Measurements from ENCODE around the gene YEATS2.
A peak's percentile ranks its signal among the peaks of the same experiment; 100 is the strongest.
"Not testable (repeated sequence)": the region's sequence is repeated elsewhere in the genome, so short reads cannot be mapped to it uniquely, and the experiment has no call there.

YEATS2 gene

GRCh38 chr3:183697610-183698317 lies at the start of gene YEATS2:
Gene YEATS2, plus strand, starts transcription at chr3:183697797. Its CDS starts 17,366 bp downstream, at chr3:183715163.
- DNase-seq = peak; percentile 65

- peak; percentile 6 for DNase-seq
Observed at GRCh38 chr3:183650554-183650953, 47.0 kb upstream of the YEATS2 start.

DNA sequence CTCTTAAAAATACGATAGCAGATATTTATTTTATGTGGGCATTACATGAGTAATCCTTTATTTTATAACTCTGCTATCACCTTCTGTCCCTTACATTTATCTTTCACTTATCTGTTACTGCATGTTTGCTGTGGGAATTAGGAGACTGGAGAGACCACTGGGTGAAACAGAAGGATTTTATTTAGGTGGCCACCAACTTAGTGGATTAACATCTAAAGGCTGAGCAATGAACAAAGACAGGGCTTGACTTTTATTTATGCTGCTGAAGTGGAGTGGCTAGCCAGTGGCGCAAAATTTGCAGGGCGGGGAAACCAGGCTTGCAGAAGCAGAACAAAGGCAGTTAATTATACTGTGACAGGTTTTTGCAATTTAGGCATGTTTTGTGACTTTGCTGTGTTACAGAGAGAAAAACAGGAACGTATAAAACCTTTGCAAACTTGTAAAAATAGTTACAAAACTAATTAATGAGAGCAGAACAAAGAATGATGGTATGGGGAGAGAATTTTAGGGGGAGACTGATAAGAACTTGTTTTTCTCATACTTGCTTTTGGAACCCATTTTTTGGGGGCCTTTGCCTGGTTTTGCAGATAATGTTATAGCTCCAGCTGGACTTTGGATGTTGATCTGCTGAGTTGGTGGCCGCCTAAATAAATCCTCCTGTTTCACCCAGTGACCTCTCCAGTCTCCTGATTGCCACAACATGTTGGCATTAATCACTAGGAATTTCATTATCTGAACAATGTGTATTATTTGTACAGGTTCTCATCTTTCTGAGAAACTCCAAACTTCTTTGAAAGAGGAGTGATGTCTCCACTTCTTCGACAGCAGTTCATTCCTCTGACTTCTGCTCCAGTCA lies 44.2 kb upstream of the YEATS2 start:
- DNase-seq = no peak

DNA sequence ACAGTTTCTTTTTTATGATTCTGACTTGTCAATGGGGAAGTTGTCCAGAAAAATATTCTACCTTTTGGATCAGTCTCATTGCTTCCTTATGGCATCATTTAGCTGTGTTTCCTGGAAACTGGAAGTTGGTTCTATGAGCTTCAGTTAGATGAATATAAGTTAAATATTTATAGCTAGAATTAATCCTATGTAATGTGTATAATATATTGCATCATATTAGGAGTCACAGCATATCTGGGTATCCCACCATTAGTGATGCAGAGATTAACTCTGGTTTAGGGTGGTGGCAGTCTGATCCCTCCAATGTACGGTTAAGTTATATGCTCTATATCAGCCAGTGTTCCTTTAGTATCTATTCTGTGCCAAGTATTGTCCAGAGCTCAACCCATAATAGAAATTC lies 42.9 kb upstream of the YEATS2 start:
- no peak for DNase-seq

DNA sequence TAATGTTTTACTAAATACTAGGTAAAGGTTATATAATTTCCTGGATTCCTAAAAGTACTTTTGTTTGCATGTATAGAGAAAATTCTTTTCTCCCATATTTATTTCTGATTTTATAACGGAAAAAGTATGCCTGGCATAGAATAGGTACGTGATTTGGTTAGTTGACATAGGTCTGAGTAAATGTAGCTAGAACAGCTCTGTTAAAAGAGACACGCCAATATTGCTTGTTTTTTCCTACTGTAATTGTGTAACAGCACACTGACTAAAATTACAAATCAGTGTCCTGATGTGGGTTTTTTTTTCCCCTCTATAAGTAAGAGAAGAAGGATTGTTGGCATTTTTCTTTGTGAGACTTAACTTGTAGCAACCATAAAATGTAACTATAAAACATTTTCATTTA lies 35.5 kb upstream of the YEATS2 start:
- no peak for DNase-seq

DNA sequence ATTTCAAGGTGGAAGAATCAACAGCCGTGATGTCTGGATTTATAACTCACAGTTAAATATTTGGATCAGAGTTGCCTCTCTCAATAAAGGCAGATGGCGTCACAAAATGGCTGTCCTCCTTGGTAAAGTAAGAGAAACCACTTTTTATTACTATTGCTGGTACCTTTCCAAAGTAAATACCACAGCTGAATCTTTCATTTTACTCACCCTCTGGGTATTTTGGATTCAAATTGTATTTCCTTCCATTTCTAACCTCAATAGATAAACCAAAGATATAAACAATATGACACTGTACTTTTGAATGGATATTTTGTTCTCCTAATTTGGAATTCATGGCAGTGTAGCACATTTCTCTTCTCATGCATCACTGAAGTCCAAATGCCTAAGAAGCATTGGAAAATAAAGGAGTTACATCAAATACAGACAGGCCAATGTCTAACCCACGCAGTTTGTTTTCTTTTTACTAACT lies 32.6 kb upstream of the YEATS2 start:
- peak; percentile 92 for DNase-seq

- no peak for DNase-seq
Observed at GRCh38 chr3:183680061-183680460, 17.5 kb upstream of the YEATS2 start.

- DNase-seq = no peak
Observed at GRCh38 chr3:183687705-183688104, 9.9 kb upstream of the YEATS2 start.

DNA sequence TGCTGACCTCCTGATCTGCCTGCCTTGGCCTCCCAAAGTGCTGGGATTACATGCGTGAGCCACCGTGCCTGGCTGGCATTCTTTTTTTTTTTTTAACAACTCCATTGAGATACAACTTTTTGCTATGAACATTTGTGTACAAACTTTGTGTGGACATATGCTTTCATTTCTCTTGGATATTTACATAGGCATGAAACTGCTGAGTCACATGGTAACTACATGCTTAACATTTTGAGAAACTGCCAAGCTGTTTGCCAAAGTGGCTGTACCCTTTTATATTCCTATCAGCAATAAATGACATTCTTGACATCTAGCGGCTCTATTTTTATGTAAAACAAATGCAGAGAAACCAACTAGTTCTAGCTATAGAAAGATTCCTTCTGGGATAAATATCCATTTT lies 8.7 kb upstream of the YEATS2 start:
- peak; percentile 25 for DNase-seq

GRCh38 chr3:183689621-183690020 lies 8.0 kb upstream of the YEATS2 start:
- not testable (repeated sequence) for DNase-seq

DNA sequence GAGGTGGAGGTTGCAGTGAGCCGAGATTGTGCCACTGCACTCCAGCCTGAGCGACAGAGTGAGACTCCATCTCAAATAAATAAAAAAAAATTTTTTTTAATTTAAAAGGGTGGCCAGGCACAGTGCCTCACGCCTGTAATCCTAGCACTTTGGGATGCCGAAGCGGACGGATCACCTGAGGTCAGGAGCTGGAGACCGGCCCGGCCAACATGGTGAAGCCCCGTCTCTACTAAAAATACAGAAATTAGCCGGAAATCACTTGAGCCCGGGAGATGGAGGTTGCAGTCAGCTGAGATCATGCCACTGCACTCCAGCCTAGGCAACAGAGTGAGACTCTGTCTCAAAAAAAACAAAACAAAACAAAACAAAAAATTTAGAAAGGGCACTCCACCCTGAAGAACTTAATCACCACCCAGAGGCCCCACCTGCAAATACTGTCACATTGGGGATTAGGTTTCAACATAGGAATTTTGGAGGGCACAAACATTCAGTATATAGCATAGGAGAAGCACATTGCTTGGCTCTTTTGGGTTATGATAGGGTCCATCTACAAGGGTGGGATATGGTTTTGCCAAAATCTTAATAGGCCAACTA lies 7.1 kb upstream of the YEATS2 start:
- DNase-seq = no peak

DNA sequence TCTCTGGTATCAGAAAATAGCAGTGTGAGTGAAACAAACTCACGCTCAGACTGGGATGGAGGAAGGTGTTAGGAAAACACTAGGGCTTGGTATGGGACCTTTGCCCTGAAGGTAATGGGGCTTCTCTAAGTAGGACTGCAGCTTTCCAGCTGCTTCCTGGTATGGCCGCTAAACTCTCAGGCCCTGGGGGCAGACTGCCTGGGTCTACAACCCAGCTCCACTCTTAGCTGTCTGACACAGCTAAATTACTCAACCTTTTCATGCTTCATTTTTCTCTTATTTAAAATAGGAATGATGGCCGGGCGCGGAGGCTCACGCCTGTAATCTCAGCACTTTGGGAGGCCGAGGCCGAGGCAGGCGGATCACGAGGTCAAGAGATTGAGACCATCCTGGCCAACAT lies 5.2 kb upstream of the YEATS2 start:
- DNase-seq = no peak

GRCh38 chr3:183695569-183696364 lies 1.8 kb upstream of the YEATS2 start:
- DNase-seq = no peak

GRCh38 chr3:183697123-183697609 lies 431 bp upstream of the YEATS2 start:
- no peak for DNase-seq

DNA sequence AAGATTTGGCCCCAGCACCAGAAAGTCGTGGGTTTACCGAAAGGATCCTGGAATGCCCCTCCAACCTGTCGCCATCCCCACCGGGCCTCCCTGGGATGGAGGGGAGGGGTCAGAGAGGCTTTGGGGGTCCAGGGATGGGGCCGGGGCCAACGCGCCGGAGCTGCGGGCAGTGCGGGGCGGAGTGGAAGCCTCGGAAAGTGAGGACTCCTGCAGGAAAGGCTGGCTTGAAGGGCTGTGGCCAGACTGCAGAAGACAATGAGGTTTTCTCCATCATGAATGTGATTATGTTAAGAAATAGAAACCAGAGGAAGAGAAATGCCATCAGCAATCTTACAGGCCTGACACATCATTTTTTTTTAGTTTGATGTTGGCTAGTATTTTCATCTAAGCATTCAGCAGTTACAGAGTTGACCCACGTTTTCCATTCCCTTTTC lies 738 bp downstream of the YEATS2 start:
- DNase-seq = peak; percentile 32

GRCh38 chr3:183698756-183699155 lies 1.2 kb downstream of the YEATS2 start:
- DNase-seq = peak; percentile 19

GRCh38 chr3:183699238-183699947 lies 1.8 kb downstream of the YEATS2 start:
- DNase-seq = no peak

DNA sequence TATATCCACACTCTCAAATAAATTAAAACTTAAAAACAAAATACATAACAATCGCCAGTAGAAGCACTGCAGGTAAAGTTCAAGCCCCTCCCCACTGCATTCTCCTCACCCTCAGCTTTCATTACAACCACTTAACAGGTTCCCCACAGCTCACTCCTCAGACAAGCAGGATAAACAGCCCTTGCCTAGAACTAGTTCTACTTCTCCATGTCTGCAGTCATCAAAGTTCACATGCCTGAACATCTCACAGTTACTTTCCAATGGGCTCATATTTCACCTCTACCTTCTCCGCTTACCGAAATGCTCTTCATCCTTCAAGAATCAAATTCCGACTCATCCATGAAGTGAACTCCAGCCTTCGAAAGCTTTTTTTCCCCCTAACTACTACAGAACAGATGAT lies 4.1 kb downstream of the YEATS2 start:
- no peak for DNase-seq

GRCh38 chr3:183703892-183704291 lies 6.3 kb downstream of the YEATS2 start:
- not testable (repeated sequence) for DNase-seq

DNA sequence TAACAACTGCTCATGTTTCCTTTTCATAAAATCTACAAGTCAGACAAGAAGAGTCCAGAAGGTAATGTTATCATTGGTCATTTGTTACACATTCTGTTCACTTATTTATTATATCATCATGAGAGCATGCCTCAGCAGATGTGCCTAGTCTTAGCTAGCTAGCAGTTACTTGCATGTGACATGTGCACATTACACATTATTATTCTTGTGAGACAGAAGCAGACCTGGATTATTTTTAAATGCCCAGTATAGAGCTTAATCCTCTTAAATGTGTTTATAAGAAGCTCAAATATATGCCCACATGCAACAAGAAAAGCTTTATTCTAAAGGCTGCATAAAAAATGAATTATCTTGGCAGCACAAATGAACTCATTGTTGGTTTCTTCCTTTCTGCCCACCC lies 12.6 kb downstream of the YEATS2 start:
- DNase-seq = no peak

DNA sequence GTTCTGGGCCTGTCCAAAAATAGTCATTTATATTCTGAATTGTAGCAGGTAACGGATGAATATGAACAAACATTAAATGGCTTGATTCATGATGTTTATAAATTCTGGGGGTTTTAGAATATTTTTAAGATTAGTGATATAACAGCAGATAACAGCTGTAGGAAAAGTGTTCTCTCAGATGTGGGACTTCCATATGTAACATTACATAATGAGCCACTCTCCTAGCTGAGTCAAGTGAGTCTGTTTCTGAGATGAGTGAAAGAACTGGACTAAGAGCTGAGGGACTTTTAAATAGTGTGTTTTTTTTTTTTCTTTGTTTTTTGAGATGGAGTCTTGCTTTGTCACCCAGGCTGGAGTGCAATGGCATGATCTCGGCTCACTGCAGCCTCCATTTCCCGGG lies 13.9 kb downstream of the YEATS2 start:
- no peak for DNase-seq

DNA sequence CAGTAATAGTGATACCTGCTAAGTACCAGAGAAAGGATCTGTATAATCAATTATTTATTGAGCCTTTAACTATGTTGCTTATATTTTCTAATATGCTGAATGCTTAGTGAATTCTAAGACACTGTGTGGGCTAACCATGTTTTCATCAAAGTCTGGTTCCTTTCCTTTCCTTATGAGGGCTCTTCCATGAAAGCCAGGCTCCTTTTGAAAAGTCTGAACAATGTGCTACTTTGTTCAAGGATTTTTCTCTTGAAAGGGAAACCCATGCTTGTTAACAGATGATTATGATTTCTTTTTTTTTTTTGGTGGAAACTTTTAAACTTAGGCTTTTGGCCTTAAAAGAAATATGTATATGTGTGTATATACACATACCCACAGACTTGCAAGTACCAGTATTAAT lies 17.0 kb downstream of the YEATS2 start:
- no peak for DNase-seq

All from fibroblast of upper back skin (primary cell).